GM12801 (cell line): Measurements from ENCODE around the gene SLITRK4.

ENCODE experiments used
- TF ChIP-seq, protein P1 (sequence below): IDR thresholded peaks from one replicate; pipeline ENCODE4 v1.5.1; 2011; ENCODE audit warnings: control low read depth; ENCODE audit not compliant: insufficient read length; ENCODE audit errors: extremely low read depth

The SLITRK4 gene

DNA sequence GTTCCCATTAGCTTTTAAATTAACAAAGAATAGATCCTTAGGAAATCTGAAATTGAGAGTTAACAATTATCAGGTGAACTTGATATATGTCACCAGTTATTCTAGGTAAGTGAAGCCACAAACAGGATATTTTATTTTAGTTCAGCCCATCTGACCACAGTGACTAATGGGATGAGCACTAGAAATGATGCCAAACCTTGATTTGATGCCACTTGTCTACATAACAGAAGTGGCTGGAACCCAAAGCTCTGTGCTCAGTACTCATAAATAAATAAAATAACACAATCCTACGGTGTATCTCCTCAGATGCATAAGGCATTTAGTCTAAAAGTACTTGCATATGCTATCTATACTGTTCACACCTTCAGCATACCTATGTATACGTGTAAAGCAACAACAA lies 12.2 kb downstream of the SLITRK4 start:
- TF ChIP-seq, protein P1, sequence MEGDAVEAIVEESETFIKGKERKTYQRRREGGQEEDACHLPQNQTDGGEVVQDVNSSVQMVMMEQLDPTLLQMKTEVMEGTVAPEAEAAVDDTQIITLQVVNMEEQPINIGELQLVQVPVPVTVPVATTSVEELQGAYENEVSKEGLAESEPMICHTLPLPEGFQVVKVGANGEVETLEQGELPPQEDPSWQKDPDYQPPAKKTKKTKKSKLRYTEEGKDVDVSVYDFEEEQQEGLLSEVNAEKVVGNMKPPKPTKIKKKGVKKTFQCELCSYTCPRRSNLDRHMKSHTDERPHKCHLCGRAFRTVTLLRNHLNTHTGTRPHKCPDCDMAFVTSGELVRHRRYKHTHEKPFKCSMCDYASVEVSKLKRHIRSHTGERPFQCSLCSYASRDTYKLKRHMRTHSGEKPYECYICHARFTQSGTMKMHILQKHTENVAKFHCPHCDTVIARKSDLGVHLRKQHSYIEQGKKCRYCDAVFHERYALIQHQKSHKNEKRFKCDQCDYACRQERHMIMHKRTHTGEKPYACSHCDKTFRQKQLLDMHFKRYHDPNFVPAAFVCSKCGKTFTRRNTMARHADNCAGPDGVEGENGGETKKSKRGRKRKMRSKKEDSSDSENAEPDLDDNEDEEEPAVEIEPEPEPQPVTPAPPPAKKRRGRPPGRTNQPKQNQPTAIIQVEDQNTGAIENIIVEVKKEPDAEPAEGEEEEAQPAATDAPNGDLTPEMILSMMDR: no peak

- TF ChIP-seq, protein P1: no peak
These were observed 14.6 kb downstream of the SLITRK4 start for GRCh38 chrX:143621276-143621675.

GRCh38 chrX:143615851-143616250 lies 20.1 kb downstream of the SLITRK4 start:
- TF ChIP-seq, protein P1: no peak

DNA sequence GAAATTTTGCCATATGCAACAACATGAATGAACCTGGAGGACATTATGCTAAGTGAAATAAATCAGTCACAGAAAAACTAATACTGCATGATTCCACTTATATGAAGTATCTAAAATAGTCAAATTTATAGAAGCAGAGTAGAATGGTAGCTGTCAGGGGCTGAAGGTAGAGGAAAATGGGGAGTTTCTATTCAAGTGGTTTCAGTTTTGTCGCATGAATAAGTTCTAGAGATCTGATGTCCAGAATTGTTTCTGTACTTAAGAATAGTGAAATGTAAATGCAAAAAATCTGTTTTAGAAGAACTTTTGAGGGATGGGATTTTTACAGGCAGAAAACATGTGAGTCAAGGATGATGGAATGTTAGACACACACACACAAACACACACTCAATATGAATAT lies 34.1 kb downstream of the SLITRK4 start:
- TF ChIP-seq, protein P1: no peak

DNA sequence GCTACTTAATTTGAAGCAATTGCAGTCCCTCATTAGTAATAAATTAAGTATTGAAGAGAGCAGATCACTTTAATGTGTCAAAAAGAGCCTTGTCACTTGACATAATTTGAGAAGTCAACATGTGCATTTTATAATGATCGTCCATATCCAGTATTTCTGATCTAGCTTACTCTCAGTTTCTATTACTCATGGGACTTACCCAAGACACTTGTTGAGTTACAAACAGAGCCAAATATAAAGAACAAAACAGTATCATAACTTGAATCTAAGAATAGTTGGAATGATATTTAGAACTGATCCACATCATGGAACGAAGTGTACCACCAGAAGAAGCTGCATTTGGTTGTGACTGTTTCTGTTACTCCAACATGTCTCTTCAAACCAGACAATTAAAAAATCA lies 54.7 kb downstream of the SLITRK4 start:
- TF ChIP-seq, protein P1: no peak

- TF ChIP-seq, protein P1: no peak
These were observed 55.6 kb downstream of the SLITRK4 start for GRCh38 chrX:143580266-143580665.
